Stimulated activated CD8-positive, alpha-beta memory T cell treated with anti-CD3 and anti-CD28 coated beads, Interleukin-12 subunit alpha, Interleukin-12 subunit beta, amount 100 ng/mL, for 1 hour (primary cell): ENCODE results near the gene AKT2.

Experiments
- DNase-seq: peaks from one replicate; pipeline ENCODE4 v3.0.0-alpha.2; 2020; ENCODE audit warnings: low read depth

The AKT2 gene

GRCh38 chr19:40184273-40184672 lies 100.9 kb downstream of the AKT2 start:
- no peak for DNase-seq
